ENCODE measurements around the gene WDR70. TPM values are rescaled to one million over a fixed set of nuclear protein-coding genes. Genes with fewer than 3 reads are reported as not detected.

Gene WDR70
- total and polyA plus RNA-seq, 7 donors = 8.4 to 36.4 (median 25.5) TPM

GRCh38 chr5:37704406-37704805, 325.3 kb downstream of the WDR70 start:
- H3K9me3 ChIP-seq = no peaks in the 10 kb centered on the region
- 89 to 91% methylated on average over 5 of the region's 5 CpGs for WGBS, 2 donors
- no peak overlapping the region for H3K4me3 ChIP-seq
- H3K4me1 ChIP-seq = peaks cover 0 to 10% (median 0%) of the 10 kb centered on the region in 4 donors
- H3K27me3 ChIP-seq = no peaks in the 10 kb centered on the region
- H3K36me3 ChIP-seq = no peaks in the 10 kb centered on the region
- DNase-seq = no peak
- H3K27ac ChIP-seq = no peak overlapping the region
- TF ChIP-seq CTCF (IDR thresholded peaks at IDR 0.05) = no peak
- TF ChIP-seq POLR2AphosphoS5 (IDR thresholded peaks at IDR 0.05) = no peak
- intact Hi-C loops (cut with DNase I) = no loop called here

- TF ChIP-seq CTCF (IDR thresholded peaks at IDR 0.05) (no peak), POLR2AphosphoS5 (IDR thresholded peaks at IDR 0.05) (no peak), EP300 (IDR thresholded peaks at IDR 0.05) (no peak), POLR2A (IDR thresholded peaks at IDR 0.05) (no peak)
- intact Hi-C loops (cut with DNase I) = no loop called here
These were observed 329.9 kb downstream of the WDR70 start for GRCh38 chr5:37709020-37709419.

GRCh38 chr5:37710965-37711364, 331.8 kb downstream of the WDR70 start:
- H3K36me3 ChIP-seq = no peaks in the 10 kb centered on the region
- H3K9me3 ChIP-seq = no peaks in the 10 kb centered on the region
- no peak overlapping the region for H3K4me3 ChIP-seq
- DNase-seq = no peak
- H3K4me1 ChIP-seq = peaks cover 0 to 10% (median 7%) of the 10 kb centered on the region in 4 donors
- TF ChIP-seq CTCF (IDR thresholded peaks at IDR 0.05) = no peak
- no peak for TF ChIP-seq EP300 (IDR thresholded peaks at IDR 0.05)
- TF ChIP-seq POLR2A (IDR thresholded peaks at IDR 0.05) = no peak
- TF ChIP-seq POLR2AphosphoS5 (IDR thresholded peaks at IDR 0.05) = no peak
- intact Hi-C loops (cut with DNase I) = no loop called here
- peak overlapping the region in 2 of 4 donors; percentile 8 to 11 for H3K27ac ChIP-seq
- WGBS, 2 donors = 91% methylated on average over 2 of the region's 2 CpGs
- no peaks in the 10 kb centered on the region for H3K27me3 ChIP-seq

More at GRCh38 chr5:37709020-37709419, 329.9 kb downstream of the WDR70 start:
- DNase-seq = no peak
- H3K27me3 ChIP-seq = no peaks in the 10 kb centered on the region
- no peaks in the 10 kb centered on the region for H3K9me3 ChIP-seq
- H3K36me3 ChIP-seq = no peaks in the 10 kb centered on the region
- peaks cover 0 to 13% (median 7%) of the 10 kb centered on the region in 4 donors for H3K4me1 ChIP-seq
- no peak overlapping the region for H3K4me3 ChIP-seq
- no peak overlapping the region for H3K27ac ChIP-seq

GRCh38 chr5:37712750-37713149, 333.6 kb downstream of the WDR70 start:
- Histone ChIP-seq H3K4me1 (peaks cover 0 to 25% (median 18%) of the 10 kb centered on the region in 4 donors), H3K27me3 (no peaks in the 10 kb centered on the region), H3K36me3 (no peaks in the 10 kb centered on the region), H3K9me3 (no peaks in the 10 kb centered on the region), H3K4me3 (no peak overlapping the region), H3K27ac (no peak overlapping the region)
- no peak for TF ChIP-seq POLR2A (IDR thresholded peaks at IDR 0.05)
- intact Hi-C loops (cut with DNase I) = no loop called here
- 81 to 82% methylated on average over 7 of the region's 7 CpGs for WGBS, 2 donors
- no peak for DNase-seq

- Histone ChIP-seq H3K36me3 (no peaks in the 10 kb centered on the region), H3K27me3 (no peaks in the 10 kb centered on the region), H3K9me3 (no peaks in the 10 kb centered on the region), H3K27ac (no peak overlapping the region), H3K4me1 (peaks cover 0 to 43% (median 27%) of the 10 kb centered on the region in 4 donors), H3K4me3 (no peak overlapping the region)
- intact Hi-C loops (cut with DNase I) = loop anchor here (5.0 kb wide), 1 partner anchor 123 kb away; no protein-coding TSS in a partner anchor
- TF ChIP-seq EP300 (IDR thresholded peaks at IDR 0.05) (no peak), POLR2A (IDR thresholded peaks at IDR 0.05) (no peak), POLR2AphosphoS5 (IDR thresholded peaks at IDR 0.05) (no peak), CTCF (IDR thresholded peaks at IDR 0.05) (no peak)
- DNase-seq = no peak
These were observed 335.6 kb downstream of the WDR70 start for GRCh38 chr5:37714756-37715155.

Data from sigmoid colon (tissue), 7 donors.